H1 (cell line): Measurements from ENCODE around the gene RGL3.

Source experiments
- CTCF ChIP-seq, 3 experiments: IDR thresholded peaks; 1 replicate in 2 of 3; 2 replicates in 1 of 3; pipeline versions ENCODE4 v1.5.1 to v1.6.1; 2011; ENCODE audit warnings: low read length in 3 of 3, mild to moderate bottlenecking in 3 of 3, inconsistent platforms in 2 of 3, low read depth in 1 of 3, moderate library complexity in 1 of 3; ENCODE audit not compliant: insufficient read depth in 1 of 3; ENCODE audit errors: control extremely low read depth in 1 of 3
- POLR2AphosphoS5 ChIP-seq: IDR thresholded peaks from 2 replicates; pipeline ENCODE4 v1.6.1; 2011; ENCODE audit warnings: low read depth, low read length
- RBBP5 ChIP-seq: IDR thresholded peaks from 2 replicates; pipeline ENCODE4 v1.7.1; 2012; ENCODE audit warnings: low read depth, mild to moderate bottlenecking, inconsistent platforms, low read length, moderate library complexity, borderline replicate concordance
- TAF1 ChIP-seq: IDR thresholded peaks from 2 replicates; pipeline ENCODE4 v1.6.1; 2011; ENCODE audit warnings: mild to moderate bottlenecking, low read depth, low read length

GRCh38 chr19:11420429-11421370 lies 1.6 kb upstream of the RGL3 start:
- no peak for TF ChIP-seq RBBP5
- TF ChIP-seq POLR2AphosphoS5: no peak
- no peak for TF ChIP-seq CTCF (IDR thresholded peaks at IDR 0.05; ENCODE audit: control extremely low read depth in 1 of 3, insufficient read depth in 1 of 3, low read depth in 1 of 3, low read length in 3 of 3)
- TF ChIP-seq TAF1: no peak
